GM10266 (cell line): Measurements from ENCODE around the gene HARBI1.

ENCODE experiments used
- DNase-seq: peaks from one replicate; pipeline ENCODE4 v3.0.0; 2012; ENCODE audit errors: extremely low spot score
- CTCF ChIP-seq: IDR thresholded peaks from 2 replicates; pipeline ENCODE4 v1.5.1; 2012; ENCODE audit warnings: mild to moderate bottlenecking, low read depth; ENCODE audit not compliant: control insufficient read depth, insufficient read depth; ENCODE audit errors: missing control alignments

HARBI1 gene

GRCh38 chr11:46607516-46607915 lies 9.5 kb downstream of the HARBI1 start:
- DNase-seq: no peak
- TF ChIP-seq CTCF: no peak

GRCh38 chr11:46604796-46605195 lies 12.2 kb downstream of the HARBI1 start:
- TF ChIP-seq CTCF: no peak
- no peak for DNase-seq

GRCh38 chr11:46603704-46604308 lies 13.2 kb downstream of the HARBI1 start:
- peak; percentile 25 for DNase-seq
- TF ChIP-seq CTCF: no peak

GRCh38 chr11:46601129-46601528 lies 15.9 kb downstream of the HARBI1 start:
- TF ChIP-seq CTCF: no peak
- DNase-seq: no peak

GRCh38 chr11:46600194-46600960 lies 16.6 kb downstream of the HARBI1 start:
- TF ChIP-seq CTCF: no peak
- DNase-seq: no peak

- TF ChIP-seq CTCF: no peak
- DNase-seq: no peak
Observed at GRCh38 chr11:46599340-46600193, 17.5 kb downstream of the HARBI1 start.

- TF ChIP-seq CTCF: no peak
- DNase-seq: no peak
Observed at GRCh38 chr11:46597609-46598219, 19.3 kb downstream of the HARBI1 start.
